Activated T-helper 17 cell treated with anti-CD3 and anti-CD28 coated beads, Interleukin-2, amount 50 U/mL, for 72 hours (primary cell): ENCODE results near the gene GJA3. TPM values are rescaled to one million over a fixed set of nuclear protein-coding genes. Genes with fewer than 3 reads are reported as not detected.

Source experiments
- ATAC-seq: fragments of 150-1000 bp; cut with Tn5 transposase; replicated peaks from 2 replicates; pipeline ENCODE4 v1.10.0; 2021; ENCODE audit warnings: mild to moderate bottlenecking, moderate library complexity
- H3K27ac Mint-ChIP-seq: one replicate; pipeline ENCODE4 v1.8.0; 2022; ENCODE audit warnings: mixed read lengths
- H3K27me3 Mint-ChIP-seq: one replicate; pipeline ENCODE4 v1.8.0; 2022; ENCODE audit warnings: mixed read lengths
- H3K36me3 Mint-ChIP-seq: one replicate; pipeline ENCODE4 v1.8.0; 2022; ENCODE audit warnings: low read depth, mild to moderate bottlenecking, mixed read lengths
- H3K4me1 Mint-ChIP-seq: one replicate; pipeline ENCODE4 v1.8.0; 2022; ENCODE audit warnings: mixed read lengths
- H3K4me3 Mint-ChIP-seq: one replicate; pipeline ENCODE4 v1.8.0; 2022; ENCODE audit warnings: mild to moderate bottlenecking, mixed read lengths
- H3K9me3 Mint-ChIP-seq: one replicate; pipeline ENCODE4 v1.8.0; 2022; ENCODE audit warnings: mixed read lengths
- total RNA-seq, 2 donors: library from RNA; stranded (reverse); gene quantifications; one replicate each; pipeline ENCODE4 v1.2.3, GENCODE V29; 2022

GJA3 gene
- total RNA-seq, 2 donors from 2014 or later: 0.50 to 0.91 TPM

GRCh38 chr13:20131057-20131832 is 29.6 kb downstream of the GJA3 start:
- Mint-ChIP-seq H3K27ac (no peak overlapping the region), H3K4me1 (no peaks in the 10 kb centered on the region), H3K9me3 (no peaks in the 10 kb centered on the region)

DNA sequence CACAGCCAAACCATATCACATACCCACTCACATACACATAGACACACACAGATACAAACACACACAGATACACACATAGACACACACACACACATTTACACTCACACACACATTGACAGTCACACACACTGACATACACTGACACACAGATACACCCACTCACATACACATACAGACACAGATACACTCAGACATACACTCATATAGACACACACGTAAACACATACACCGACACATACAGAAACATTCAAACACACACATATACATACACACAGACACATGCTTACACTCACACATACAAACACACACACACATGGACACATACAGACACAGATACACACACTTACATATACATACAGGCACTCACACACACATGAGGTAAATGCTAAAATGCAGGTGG is 30.2 kb downstream of the GJA3 start:
- ATAC-seq: no peak
- no peaks in the 10 kb centered on the region for H3K4me1 Mint-ChIP-seq
- no peak overlapping the region for H3K27ac Mint-ChIP-seq
- peaks cover 10% of the 10 kb centered on the region for H3K27me3 Mint-ChIP-seq
- H3K9me3 Mint-ChIP-seq: no peaks in the 10 kb centered on the region
- no peak overlapping the region for H3K4me3 Mint-ChIP-seq
- no peaks in the 10 kb centered on the region for H3K36me3 Mint-ChIP-seq

More at GRCh38 chr13:20131057-20131832, 29.6 kb downstream of the GJA3 start:
- no peak overlapping the region for H3K4me3 Mint-ChIP-seq
- H3K27me3 Mint-ChIP-seq: peaks cover 10% of the 10 kb centered on the region
- no peak for ATAC-seq
- no peaks in the 10 kb centered on the region for H3K36me3 Mint-ChIP-seq

- peak; percentile 24 for ATAC-seq
- Mint-ChIP-seq H3K4me3 (no peak overlapping the region), H3K27ac (no peak overlapping the region), H3K36me3 (no peaks in the 10 kb centered on the region), H3K9me3 (no peaks in the 10 kb centered on the region), H3K4me1 (no peaks in the 10 kb centered on the region), H3K27me3 (peaks cover 7% of the 10 kb centered on the region)
Measured at GRCh38 chr13:20130012-20130411, 30.8 kb downstream of the GJA3 start.

- no peak overlapping the region for H3K27ac Mint-ChIP-seq
- no peaks in the 10 kb centered on the region for H3K4me1 Mint-ChIP-seq
- no peaks in the 10 kb centered on the region for H3K9me3 Mint-ChIP-seq
- peaks cover 7% of the 10 kb centered on the region for H3K27me3 Mint-ChIP-seq
- H3K4me3 Mint-ChIP-seq: peak overlapping the region; percentile 54
- H3K36me3 Mint-ChIP-seq: no peaks in the 10 kb centered on the region
- ATAC-seq: no peak
Measured at GRCh38 chr13:20129076-20129475, 31.8 kb downstream of the GJA3 start.

GRCh38 chr13:20128459-20128931 is 32.4 kb downstream of the GJA3 start:
- no peaks in the 10 kb centered on the region for H3K9me3 Mint-ChIP-seq
- ATAC-seq: peak; percentile 9
- no peaks in the 10 kb centered on the region for H3K4me1 Mint-ChIP-seq
- peaks cover 6% of the 10 kb centered on the region for H3K27me3 Mint-ChIP-seq
- peak overlapping the region; percentile 54 for H3K4me3 Mint-ChIP-seq
- no peak overlapping the region for H3K27ac Mint-ChIP-seq
- no peaks in the 10 kb centered on the region for H3K36me3 Mint-ChIP-seq

- H3K4me1 Mint-ChIP-seq: no peaks in the 10 kb centered on the region
- peaks cover 1% of the 10 kb centered on the region for H3K27me3 Mint-ChIP-seq
- no peaks in the 10 kb centered on the region for H3K36me3 Mint-ChIP-seq
- no peaks in the 10 kb centered on the region for H3K9me3 Mint-ChIP-seq
- H3K27ac Mint-ChIP-seq: no peak overlapping the region
- peak overlapping the region; percentile 54 for H3K4me3 Mint-ChIP-seq
- peak; percentile 84 for ATAC-seq
Measured at GRCh38 chr13:20127562-20128458, 33.0 kb downstream of the GJA3 start.

DNA sequence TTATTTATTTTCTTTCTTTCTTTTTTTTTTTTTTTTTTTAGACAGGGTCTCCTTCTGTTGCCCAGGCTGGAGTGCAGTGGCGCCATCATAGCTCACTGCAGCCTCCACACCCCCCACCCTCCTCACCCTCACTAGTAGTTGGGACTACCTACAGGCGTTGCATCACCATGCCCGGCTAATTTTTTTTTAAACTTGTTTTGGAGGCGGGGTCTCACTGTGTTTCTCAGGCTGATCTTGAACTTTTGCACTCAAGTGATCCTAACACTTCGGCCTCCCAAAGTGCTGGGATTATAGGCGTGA is 33.6 kb downstream of the GJA3 start:
- Mint-ChIP-seq H3K4me1 (no peaks in the 10 kb centered on the region), H3K4me3 (peak overlapping the region; percentile 36), H3K9me3 (no peaks in the 10 kb centered on the region), H3K27ac (no peak overlapping the region), H3K36me3 (no peaks in the 10 kb centered on the region), H3K27me3 (no peaks in the 10 kb centered on the region)
- peak; percentile 23 for ATAC-seq

DNA sequence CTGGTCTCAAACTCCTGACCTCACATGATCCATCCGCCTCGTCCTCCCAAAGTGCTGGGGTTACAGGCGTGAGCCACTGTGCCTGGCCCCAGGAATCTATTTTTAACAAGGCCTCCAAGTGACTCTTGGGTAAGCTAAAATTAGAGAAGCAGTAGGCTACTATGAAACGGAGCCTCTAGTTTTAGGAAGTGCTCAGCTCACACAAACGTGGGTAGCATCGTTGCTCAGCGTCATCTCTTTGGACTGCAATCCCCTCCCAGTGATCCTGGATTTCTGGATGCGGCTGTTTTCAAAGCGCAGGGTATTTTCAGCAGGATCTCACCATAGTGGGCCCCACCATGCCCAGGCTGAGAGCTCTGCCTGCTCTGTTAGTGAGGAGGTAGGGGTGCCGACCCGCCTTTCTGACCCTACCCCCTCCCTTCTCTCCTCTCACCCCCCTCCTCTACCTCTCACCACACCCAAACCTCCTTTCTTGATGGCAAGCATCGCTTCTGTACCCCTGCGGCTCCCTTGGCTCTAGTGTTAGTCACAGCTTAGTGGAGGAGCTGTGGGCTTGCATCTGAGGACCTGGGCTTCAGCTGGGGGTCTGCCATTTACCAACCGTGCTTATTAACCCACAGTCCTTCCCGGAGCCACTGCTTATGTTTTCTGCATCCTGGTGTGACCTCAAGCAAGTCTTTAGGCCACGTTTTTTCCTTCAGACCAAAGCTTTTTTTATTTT is 34.2 kb downstream of the GJA3 start:
- no peaks in the 10 kb centered on the region for H3K4me1 Mint-ChIP-seq
- no peak for ATAC-seq
- no peaks in the 10 kb centered on the region for H3K27me3 Mint-ChIP-seq
- H3K36me3 Mint-ChIP-seq: no peaks in the 10 kb centered on the region
- peak overlapping the region; percentile 36 for H3K4me3 Mint-ChIP-seq
- H3K27ac Mint-ChIP-seq: no peak overlapping the region
- no peaks in the 10 kb centered on the region for H3K9me3 Mint-ChIP-seq

- Mint-ChIP-seq H3K4me1 (no peaks in the 10 kb centered on the region), H3K27me3 (no peaks in the 10 kb centered on the region), H3K27ac (no peak overlapping the region), H3K4me3 (no peak overlapping the region), H3K36me3 (peaks cover under 1% of the 10 kb centered on the region), H3K9me3 (no peaks in the 10 kb centered on the region)
- ATAC-seq: no peak
Measured at GRCh38 chr13:20125783-20126165, 35.1 kb downstream of the GJA3 start.

DNA sequence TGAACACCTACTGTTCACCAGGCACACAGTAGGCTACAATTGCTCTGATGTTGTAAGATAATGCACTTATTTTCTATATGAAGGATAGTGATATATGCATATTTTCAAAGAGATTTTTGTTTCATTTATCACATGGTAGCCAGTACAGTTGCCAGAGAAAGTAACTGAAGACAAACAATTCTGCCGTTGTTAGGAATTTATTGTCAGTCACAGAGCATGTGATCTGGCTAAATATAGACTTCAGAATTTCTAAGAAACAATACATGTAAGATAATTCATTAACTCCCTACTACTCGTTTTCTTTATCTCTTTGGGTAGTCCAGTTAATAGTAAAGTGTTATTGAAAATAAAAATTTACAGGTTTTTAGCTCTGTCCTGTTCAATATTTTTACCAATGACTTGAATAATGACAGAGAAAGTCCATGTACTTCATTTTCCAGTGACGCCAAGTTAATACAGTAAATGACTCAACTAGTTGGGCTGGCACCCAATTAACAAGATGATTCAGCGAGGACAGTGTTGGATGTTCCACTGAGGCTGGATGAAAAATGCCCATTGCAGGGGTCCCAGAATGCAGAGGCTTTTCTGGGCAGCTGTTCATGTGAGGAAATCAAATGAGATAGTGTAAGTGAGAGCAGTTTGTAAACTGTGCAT is 35.6 kb downstream of the GJA3 start:
- no peak overlapping the region for H3K4me3 Mint-ChIP-seq
- H3K9me3 Mint-ChIP-seq: no peaks in the 10 kb centered on the region
- no peaks in the 10 kb centered on the region for H3K4me1 Mint-ChIP-seq
- no peaks in the 10 kb centered on the region for H3K27me3 Mint-ChIP-seq
- no peak overlapping the region for H3K27ac Mint-ChIP-seq
- H3K36me3 Mint-ChIP-seq: peaks cover 5% of the 10 kb centered on the region
- no peak for ATAC-seq

DNA sequence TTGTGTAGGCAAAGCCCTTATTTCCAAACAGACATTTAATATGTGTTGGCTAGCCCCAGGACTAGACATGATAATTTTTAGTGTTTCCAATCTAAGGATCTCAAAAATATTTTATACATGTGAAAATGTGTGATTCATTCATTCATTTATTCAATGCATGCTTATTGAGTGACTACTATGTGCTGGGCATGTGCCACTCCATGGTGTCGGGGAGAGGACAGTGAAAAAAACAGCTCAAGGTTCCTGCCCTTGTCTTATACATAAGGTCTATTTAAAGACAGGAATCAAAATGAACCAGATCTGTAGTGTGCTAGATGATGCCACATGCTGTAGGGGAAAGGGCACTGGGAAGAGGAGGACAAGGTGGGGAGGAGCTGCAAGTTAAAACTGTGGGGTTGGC is 36.5 kb downstream of the GJA3 start:
- H3K27me3 Mint-ChIP-seq: no peaks in the 10 kb centered on the region
- peaks cover 5% of the 10 kb centered on the region for H3K36me3 Mint-ChIP-seq
- no peaks in the 10 kb centered on the region for H3K9me3 Mint-ChIP-seq
- no peak overlapping the region for H3K27ac Mint-ChIP-seq
- ATAC-seq: no peak
- peaks cover 2% of the 10 kb centered on the region for H3K4me1 Mint-ChIP-seq
- H3K4me3 Mint-ChIP-seq: no peak overlapping the region

GRCh38 chr13:20121159-20121525 is 39.7 kb downstream of the GJA3 start:
- H3K27me3 Mint-ChIP-seq: no peaks in the 10 kb centered on the region
- peaks cover 5% of the 10 kb centered on the region for H3K36me3 Mint-ChIP-seq
- no peaks in the 10 kb centered on the region for H3K9me3 Mint-ChIP-seq
- H3K4me1 Mint-ChIP-seq: peaks cover 6% of the 10 kb centered on the region
- peak overlapping the region; percentile 82 for H3K27ac Mint-ChIP-seq
- peak overlapping the region; percentile 81 for H3K4me3 Mint-ChIP-seq
- ATAC-seq: no peak

GRCh38 chr13:20119960-20120359 is 40.9 kb downstream of the GJA3 start:
- H3K27ac Mint-ChIP-seq: peak overlapping the region; percentile 82
- no peaks in the 10 kb centered on the region for H3K9me3 Mint-ChIP-seq
- H3K4me3 Mint-ChIP-seq: peak overlapping the region; percentile 81
- peaks cover 5% of the 10 kb centered on the region for H3K36me3 Mint-ChIP-seq
- peaks cover 6% of the 10 kb centered on the region for H3K4me1 Mint-ChIP-seq
- ATAC-seq: peak; percentile 9
- H3K27me3 Mint-ChIP-seq: no peaks in the 10 kb centered on the region
